Heart left ventricle (tissue), 16 donors: ENCODE results near the gene NKTR. TPM values are rescaled to one million over a fixed set of nuclear protein-coding genes. Genes with fewer than 3 reads are reported as not detected.

Source experiments
- ATAC-seq, 4 donors: fragments of 200-7000 bp; cut with Tn5 transposase; one replicate each; pipeline ENCODE4 v1.9.1; 2020 to 2022; ENCODE audit warnings: moderate library complexity in 4 of 4, mild to moderate bottlenecking in 3 of 4, moderate number of reproducible peaks in 1 of 4
- DNase-seq, 5 donors: peaks; one replicate each; pipeline ENCODE4 v3.0.0-alpha.2; 2020
- H3K27ac ChIP-seq, 12 donors: fragments of 200-600 bp; sonication (generic) in 4 of 12; one replicate each; pipeline versions ENCODE4 v1.5.0 to v1.8.0; 2016 to 2022; ENCODE audit warnings: mild to moderate bottlenecking in 2 of 12
- H3K27me3 ChIP-seq, 9 donors: fragments of 200-600 bp; sonication (generic) in 2 of 9; one replicate each; pipeline versions ENCODE4 v1.5.1 to v1.8.0; 2016 to 2022; ENCODE audit warnings: mild to moderate bottlenecking in 3 of 9
- H3K36me3 ChIP-seq, 9 donors: fragments of 200-600 bp; sonication (generic) in 2 of 9; one replicate each; pipeline versions ENCODE4 v1.5.0 to v1.8.0; 2018 to 2022; ENCODE audit warnings: mild to moderate bottlenecking in 2 of 9
- H3K4me1 ChIP-seq, 12 donors: fragments of 200-600 bp; sonication (generic) in 4 of 12; one replicate each; pipeline versions ENCODE4 v1.5.0 to v1.8.0; 2016 to 2022; ENCODE audit warnings: mild to moderate bottlenecking in 3 of 12
- H3K4me3 ChIP-seq, 12 donors: fragments of 200-600 bp; sonication (generic) in 4 of 12; one replicate each; pipeline versions ENCODE4 v1.5.0 to v1.8.0; 2017 to 2022; ENCODE audit warnings: mild to moderate bottlenecking in 9 of 12, moderate library complexity in 4 of 12
- H3K9me3 ChIP-seq, 12 donors: fragments of 200-600 bp; sonication (generic) in 4 of 12; one replicate each; pipeline versions ENCODE4 v1.5.0 to v1.8.0; 2016 to 2022; ENCODE audit warnings: mild to moderate bottlenecking in 1 of 12
- CTCF ChIP-seq, 12 donors: fragments of 200-600 bp; sonication (generic) in 4 of 12; IDR thresholded peaks; one replicate each; pipeline versions ENCODE4 v1.5.0 to v1.8.0; 2018 to 2022; ENCODE audit warnings: antibody characterized with exemption in 12 of 12, mild to moderate bottlenecking in 5 of 12
- POLR2A ChIP-seq, 2 donors: fragments of 450-650 bp; IDR thresholded peaks; one replicate each; pipeline ENCODE4 v1.6.1; 2017; ENCODE audit warnings: antibody characterized with exemption in 2 of 2, mild to moderate bottlenecking in 2 of 2, moderate library complexity in 2 of 2
- WGBS, 4 donors: extraction: QIAGEN DNeasy Blood & Tissue Kit in 2 of 4; methylation state at CpG; one replicate each; pipeline versions ENCODE4 v1.1.5 to v1.1.7; 2013 to 2018; 5-methylcytosine and 5-hydroxymethylcytosine counted together
- intact Hi-C, 10 donors: fragments of 100-400 bp; cut with DNase I; formaldehyde crosslinking; loops; one replicate each; pipeline versions ENCODE4 v1.11.1 to v1.14.2; 2022
- polyA plus RNA-seq, 2 donors: library from polyadenylated mRNA; stranded (reverse); fragments of 200-250 nt; gene quantifications; one replicate each; pipeline ENCODE4 v1.2.3, GENCODE V29; 2013
- total RNA-seq, 9 donors: library from RNA; depleted of rRNA in 2 of 9; stranded (reverse); fragments of >200 nt in 2 of 9; fragmentation: NEBNext Ultra II Directional in 3 of 9; extraction: Animal tissue kit (Norgen Biotek cat#: 25700) in 3 of 9; gene quantifications; one replicate each; pipeline versions ENCODE4 v1.1.0 to v1.2.4, GENCODE V29; 2016 to 2023
- donor health status: ischemic (EF 13 %, LVEDD 7.1; RV severe dilation, severe dysfunction).
- donor health status: healthy with polysubstance abuse.
- donor health status: DM: no; HTN: yes; CAD: no.
- donor health status: DM: no; HTN: no; CAD: no.
- donor health status: ischemic (EF 25% LVEDD 6.9; RV normal size, moderate dysfunction).
- donor health status: ischemic (EF 25% LVEDD 5.7; RV mildly dilated, moderate dysfunction).
- donor health status: healthy.
- donor health status: DM: yes; HTN: yes; CAD: no.
- donor health status: ischemic (EF 35%, LVEDD 5.7; RV mildly dilated, moderate dysfunction).
- donor health status: nonischemic (EF 11% LVEDD 7.7; RV severe dilation, severe dysfunction).
- donor health status: DM: yes; HTN: yes; CAD: no.
- donor health status: PGD.
- donor health status: ischemic (EF 29% LVEDD 5.4; RV normal size, mild dysfunction).
- donor health status: nonischemic (EF 23%, LVEDD 6.1; RV moderate dilation, normal function).

The NKTR gene
- total and polyA plus RNA-seq, 11 donors, result 10.7 to 40.6 (median 20.9) TPM

GRCh38 chr3:42680806-42681205 lies 80.3 kb downstream of the NKTR start:
- intact Hi-C loops, result no loop called here

GRCh38 chr3:42681361-42682038 lies 81.0 kb downstream of the NKTR start:
- Histone ChIP-seq H3K27ac (peak overlapping the region in 1 of 12 donors; percentile 87), H3K27me3 (peaks cover 0 to 6% (median 0%) of the 10 kb centered on the region in 9 donors), H3K4me1 (peaks cover 0 to 25% (median 8%) of the 10 kb centered on the region in 12 donors), H3K9me3 (peaks cover 0 to 17% (median 0%) of the 10 kb centered on the region in 12 donors), H3K4me3 (no peak overlapping the region), H3K36me3 (no peaks in the 10 kb centered on the region)
- DNase-seq (peak in 1 of 5 donors; percentile 10), ATAC-seq (no peak)
- TF ChIP-seq CTCF (IDR thresholded peaks at IDR 0.05) (no peak), POLR2A (IDR thresholded peaks at IDR 0.05) (no peak)
- WGBS, 4 donors, result 80 to 87% (median 83%) methylated on average over 10 of the region's 10 CpGs
- intact Hi-C loops, result no loop called here

More at GRCh38 chr3:42680806-42681205, 80.3 kb downstream of the NKTR start:
- peaks cover 0 to under 1% (median 0%) of the 10 kb centered on the region in 9 donors for H3K27me3 ChIP-seq
- DNase-seq, result no peak
- no peak overlapping the region for H3K4me3 ChIP-seq
- peaks cover 0 to 24% (median 0%) of the 10 kb centered on the region in 12 donors for H3K9me3 ChIP-seq
- peaks cover 0 to 25% (median 8%) of the 10 kb centered on the region in 12 donors for H3K4me1 ChIP-seq
- ATAC-seq, result no peak
- TF ChIP-seq CTCF (IDR thresholded peaks at IDR 0.05), result no peak
- no peak for TF ChIP-seq POLR2A (IDR thresholded peaks at IDR 0.05)
- H3K27ac ChIP-seq, result no peak overlapping the region
- H3K36me3 ChIP-seq, result no peaks in the 10 kb centered on the region
- WGBS, 4 donors, result 73 to 88% (median 78%) methylated on average over 4 of the region's 4 CpGs

- peak in 1 of 5 donors; percentile 15 for DNase-seq
- H3K4me1 ChIP-seq, result peaks cover 0 to 25% (median 8%) of the 10 kb centered on the region in 12 donors
- no peak overlapping the region for H3K4me3 ChIP-seq
- H3K27ac ChIP-seq, result peak overlapping the region in 10 of 12 donors; percentile 79 to 96 (median 90)
- H3K36me3 ChIP-seq, result no peaks in the 10 kb centered on the region
- WGBS, 4 donors, result 70 to 72% (median 71%) methylated on average over 12 of the region's 12 CpGs
- H3K27me3 ChIP-seq, result peaks cover 0 to 6% (median 0%) of the 10 kb centered on the region in 9 donors
- H3K9me3 ChIP-seq, result peaks cover 0 to 11% (median 0%) of the 10 kb centered on the region in 12 donors
- intact Hi-C loops, result no loop called here
- no peak for ATAC-seq
- no peak for TF ChIP-seq CTCF (IDR thresholded peaks at IDR 0.05)
- no peak for TF ChIP-seq POLR2A (IDR thresholded peaks at IDR 0.05)
These were observed 82.0 kb downstream of the NKTR start for GRCh38 chr3:42682301-42683070.
